Ureter (tissue), 1 donor: ENCODE measurements around the gene ETFB. TPM values are rescaled to one million over a fixed set of nuclear protein-coding genes. Genes with fewer than 3 reads are reported as not detected.
A peak's percentile ranks its signal among the peaks of the same experiment; 100 is the strongest.
"Not testable (repeated sequence)": the region's sequence is repeated elsewhere in the genome, so short reads cannot be mapped to it uniquely, and the experiment has no call there.

Experiments
- DNase-seq: peaks from one replicate; pipeline ENCODE4 v3.0.0-alpha.2; 2020; ENCODE audit warnings: low spot score
- total RNA-seq: library from RNA; stranded (reverse); gene quantifications from one replicate; pipeline ENCODE4 v1.2.4, GENCODE V29; 2023
- donor health status: DM: yes; HTN: yes; CAD: no.

The ETFB gene
- total RNA-seq: 73.4 TPM

GRCh38 chr19:51365965-51366388 lies at the start of gene ETFB:
Gene ETFB, minus strand, starts transcription at chr19:51366388. Its CDS starts 62 bp downstream, at chr19:51366326.
- DNase-seq: no peak

GRCh38 chr19:51415187-51415586 lies 49.0 kb upstream of the ETFB start:
- no peak for DNase-seq

GRCh38 chr19:51410950-51411748 lies 45.0 kb upstream of the ETFB start:
- DNase-seq: no peak

- DNase-seq: no peak
Measured at GRCh38 chr19:51407511-51408131, 41.4 kb upstream of the ETFB start.

GRCh38 chr19:51402117-51402516 lies 35.9 kb upstream of the ETFB start:
- no peak for DNase-seq

GRCh38 chr19:51399936-51400335 lies 33.7 kb upstream of the ETFB start:
- not testable (repeated sequence) for DNase-seq

GRCh38 chr19:51399231-51399630 lies 33.0 kb upstream of the ETFB start:
- DNase-seq: no peak

- DNase-seq: no peak
Measured at GRCh38 chr19:51398096-51398704, 32.0 kb upstream of the ETFB start.

GRCh38 chr19:51397453-51397852 lies 31.3 kb upstream of the ETFB start:
- DNase-seq: not testable (repeated sequence)

- DNase-seq: no peak
Measured at GRCh38 chr19:51396175-51396574, 30.0 kb upstream of the ETFB start.

GRCh38 chr19:51394050-51394836 lies 28.1 kb upstream of the ETFB start:
- peak; percentile 93 for DNase-seq

GRCh38 chr19:51392701-51393100 lies 26.5 kb upstream of the ETFB start:
- DNase-seq: no peak

- no peak for DNase-seq
Measured at GRCh38 chr19:51391073-51391611, 25.0 kb upstream of the ETFB start.

- DNase-seq: no peak
Measured at GRCh38 chr19:51389143-51389542, 23.0 kb upstream of the ETFB start.

- no peak for DNase-seq
Measured at GRCh38 chr19:51387924-51388389, 21.8 kb upstream of the ETFB start, which contains the start of gene LIM2. Gene LIM2, minus strand, starts transcription at chr19:51387974. Its CDS starts 531 bp downstream, at chr19:51387443.

GRCh38 chr19:51386882-51387520 lies 20.8 kb upstream of the ETFB start:
- no peak for DNase-seq

- no peak for DNase-seq
Measured at GRCh38 chr19:51382004-51382403, 15.8 kb upstream of the ETFB start.

GRCh38 chr19:51380379-51380778 lies 14.2 kb upstream of the ETFB start:
- no peak for DNase-seq

GRCh38 chr19:51377422-51377821 lies 11.2 kb upstream of the ETFB start:
- DNase-seq: no peak

GRCh38 chr19:51375504-51376221 lies 9.5 kb upstream of the ETFB start:
- DNase-seq: no peak
